ENCODE data around the gene ATG16L2.
"Not testable (repeated sequence)": the region's sequence is repeated elsewhere in the genome, so short reads cannot be mapped to it uniquely, and the experiment has no call there.

Gene ATG16L2

GRCh38 chr11:72779495-72780128, 34.6 kb upstream of the ATG16L2 start:
- DNase-seq (ENCODE audit: low read depth), result no peak

- DNase-seq (ENCODE audit: low read depth), result no peak
Observed at GRCh38 chr11:72780296-72781062, 33.7 kb upstream of the ATG16L2 start.

GRCh38 chr11:72781063-72781312, 33.2 kb upstream of the ATG16L2 start:
- DNase-seq (ENCODE audit: low read depth), result no peak

GRCh38 chr11:72781313-72782080, 32.7 kb upstream of the ATG16L2 start:
- DNase-seq (ENCODE audit: low read depth), result no peak

- DNase-seq (ENCODE audit: low read depth), result no peak
Observed at GRCh38 chr11:72782081-72782920, 31.9 kb upstream of the ATG16L2 start.

- no peak for DNase-seq (ENCODE audit: low read depth)
Observed at GRCh38 chr11:72783144-72783905, 30.9 kb upstream of the ATG16L2 start.

GRCh38 chr11:72784662-72785061, 29.5 kb upstream of the ATG16L2 start:
- DNase-seq (ENCODE audit: low read depth), result no peak

GRCh38 chr11:72786305-72787215, 27.7 kb upstream of the ATG16L2 start:
- no peak for DNase-seq (ENCODE audit: low read depth)

GRCh38 chr11:72787216-72788104, 26.8 kb upstream of the ATG16L2 start:
- no peak for DNase-seq (ENCODE audit: low read depth)

- no peak for DNase-seq (ENCODE audit: low read depth)
Observed at GRCh38 chr11:72788241-72788640, 26.0 kb upstream of the ATG16L2 start.

- no peak for DNase-seq (ENCODE audit: low read depth)
Observed at GRCh38 chr11:72789493-72790131, 24.6 kb upstream of the ATG16L2 start.

- not testable (repeated sequence) for DNase-seq (ENCODE audit: low read depth)
Observed at GRCh38 chr11:72791228-72791627, 23.0 kb upstream of the ATG16L2 start.

- DNase-seq (ENCODE audit: low read depth), result no peak
Observed at GRCh38 chr11:72792437-72793021, 21.7 kb upstream of the ATG16L2 start.

GRCh38 chr11:72793076-72793424, 21.2 kb upstream of the ATG16L2 start:
- DNase-seq (ENCODE audit: low read depth), result no peak

- DNase-seq (ENCODE audit: low read depth), result no peak
Observed at GRCh38 chr11:72793425-72794367, 20.5 kb upstream of the ATG16L2 start, which contains the start of gene STARD10. TSS of gene STARD10 (minus strand) at chr11:72794047. CDS start at chr11:72781181, 12,866 bp downstream.

- DNase-seq (ENCODE audit: low read depth), result no peak
Observed at GRCh38 chr11:72798361-72798760, 15.8 kb upstream of the ATG16L2 start.

GRCh38 chr11:72799441-72799840, 14.8 kb upstream of the ATG16L2 start:
- DNase-seq (ENCODE audit: low read depth), result no peak

Measured in non-pigmented ciliary epithelial cell (primary cell).